ENCODE results near the gene LTBP3. TPM values are rescaled to one million over a fixed set of nuclear protein-coding genes. Genes with fewer than 3 reads are reported as not detected.

LTBP3 gene
- total and polyA plus RNA-seq, 9 of the 15 experiments (the other 6 are each of a cell fraction or from before 2014, with no cell fraction given) = 0.06 to 20.5 (median 4.8) TPM

DNA sequence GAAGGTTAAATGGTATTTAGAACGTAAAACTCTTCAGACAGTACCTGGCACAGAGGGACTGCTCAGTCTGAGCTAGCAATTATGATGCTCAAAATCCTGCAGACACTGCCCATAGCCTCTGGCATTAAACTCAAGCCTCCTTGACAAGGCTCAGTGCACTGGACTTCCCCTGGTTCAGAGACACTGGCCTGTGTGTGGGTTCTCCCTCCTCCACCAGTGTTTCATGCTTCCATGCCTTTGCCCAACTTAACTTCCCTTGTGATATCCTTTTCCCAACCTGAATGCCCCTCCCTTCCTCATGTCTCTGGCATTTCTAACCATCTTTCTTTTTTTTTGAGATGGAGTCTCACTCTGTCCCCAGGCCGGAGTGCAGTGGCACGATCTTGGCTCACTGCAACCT lies 9.1 kb downstream of the LTBP3 start:
- H3K4me3 ChIP-seq = no peak overlapping the region
- H4K20me1 ChIP-seq (replicated peaks; ENCODE audit: control insufficient read depth, insufficient read depth, low read length) = 0 out of 2 replicates have a peak, but pooled peaks cover 8% of the 10 kb centered on the region
- BruUV-seq (replicated peaks) = no TSS peak
- H3K27me3 ChIP-seq (ENCODE audit: control insufficient read depth in 2 of 2, insufficient read depth in 2 of 2, low read length in 2 of 2) = no peaks in the 10 kb centered on the region
- no peak overlapping the region for H3K4me2 ChIP-seq (ENCODE audit: insufficient read depth, low read length)
- no peak for DNase-seq (ENCODE audit: extremely low read depth in 1 of 4, low spot score in 3 of 4)
- ChIA-PET CTCF (ENCODE audit: low intra/inter-chr PET ratio) (no interaction called here), POLR2A (interaction anchor here (2.0 kb wide), 1 partner anchor 50 kb away, joined by 8 read pairs; the partner anchor contains the start of gene MALAT1)
- H2AFZ ChIP-seq (ENCODE audit: low read depth, low read length) = no peak overlapping the region
- no peaks in the 10 kb centered on the region for H3K36me3 ChIP-seq (ENCODE audit: control insufficient read depth, insufficient read depth, low read length)
- H3K79me2 ChIP-seq (ENCODE audit: control insufficient read depth, insufficient read depth, low read length) = no peaks in the 10 kb centered on the region
- no peaks in the 10 kb centered on the region for H3K9me3 ChIP-seq (replicated peaks; ENCODE audit: control insufficient read depth, insufficient read depth, low read depth, low read length)
- ATAC-seq = no peak
- no peak overlapping the region for H3K9ac ChIP-seq (ENCODE audit: insufficient read depth in 1 of 2, low read depth in 2 of 2, low read length in 2 of 2)
- in situ Hi-C loops (cut with MboI) (no loop called here), intact Hi-C loops (cut with micrococcal nuclease) (loop anchor here (10.0 kb wide), 1 partner anchor 266 kb away; no protein-coding TSS in a partner anchor)
- FAIRE-seq = no peak
- H3K27ac ChIP-seq (ENCODE audit: extremely low read depth, low read depth, low read length) = no peak overlapping the region
- H3K9me1 ChIP-seq (ENCODE audit: control insufficient read depth, insufficient read depth, low read length) = no peaks in the 10 kb centered on the region
- peaks cover 42 to 76% of the 10 kb centered on the region in 2 experiments for H3K4me1 ChIP-seq (replicated peaks in 1 of 2; ENCODE audit: control insufficient read depth in 2 of 2, insufficient read depth in 2 of 2, low read length in 2 of 2)
- 59% methylated on average over 3 of the region's 3 CpGs for WGBS (ENCODE audit: insufficient coverage, low coverage, missing lambda C conversion rate)
- TF ChIP-seq ZBTB1 (CRISPR knock-in tag; IDR thresholded peaks at IDR 0.05; ENCODE audit: borderline replicate concordance, low read depth) (no peak), ZNF41 (CRISPR knock-in tag; conservative IDR thresholded peaks at IDR 0.05) (no peak), TEAD4 (IDR thresholded peaks at IDR 0.05; ENCODE audit: low read length) (no peak), TEAD4 (CRISPR knock-in tag; IDR thresholded peaks at IDR 0.05; ENCODE audit: borderline replicate concordance) (no peak), PPARD (CRISPR knock-in tag; IDR thresholded peaks at IDR 0.05) (no peak), CBX3 (IDR thresholded peaks at IDR 0.05; ENCODE audit: borderline replicate concordance in 1 of 2, low read length in 2 of 2) (no peak), YBX1 (IDR thresholded peaks at IDR 0.05) (no peak), MLLT1 (IDR thresholded peaks at IDR 0.05) (no peak), ZNF175 (CRISPR knock-in tag; IDR thresholded peaks at IDR 0.05; ENCODE audit: low read depth) (no peak), ZC3H11A (IDR thresholded peaks at IDR 0.05; ENCODE audit: low read depth, low read length) (no peak), TFAP4 (CRISPR knock-in tag; IDR thresholded peaks at IDR 0.05; ENCODE audit: borderline replicate concordance) (no peak), SP1 (CRISPR knock-in tag; IDR thresholded peaks at IDR 0.05) (no peak), PHF8 (IDR thresholded peaks at IDR 0.05; ENCODE audit: borderline replicate concordance, low read length) (no peak)
